ENCODE results near the gene MTR.

DNA sequence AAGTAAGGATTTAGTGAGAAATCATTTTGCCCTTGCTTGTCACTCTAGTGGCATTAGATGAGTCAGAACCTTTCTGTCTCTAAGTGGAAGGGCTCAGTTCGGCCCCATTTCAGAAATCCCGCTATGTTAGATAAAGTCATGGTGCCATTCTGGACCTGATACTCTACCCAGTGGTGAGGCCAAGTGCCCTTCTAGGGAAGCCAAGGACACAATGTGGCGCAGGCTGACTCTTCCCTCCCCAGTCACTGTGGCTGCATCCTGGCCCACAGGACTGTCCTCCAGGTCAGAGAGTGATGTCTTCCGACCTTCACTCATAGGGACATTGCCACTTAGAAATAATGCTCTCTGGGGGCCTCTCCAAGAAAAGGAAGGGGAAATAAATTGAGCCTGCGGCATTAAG lies 48.3 kb upstream of the MTR start:
- TF ChIP-seq CTCF (IDR thresholded peaks at IDR 0.05 in 2 of 3, conservative IDR thresholded peaks at IDR 0.05 in 1 of 3; ENCODE audit: borderline replicate concordance in 1 of 3, insufficient read depth in 1 of 3, low read depth in 2 of 3, low read length in 2 of 3) (no peak), POLR2AphosphoS5 (IDR thresholded peaks at IDR 0.05; ENCODE audit: low read depth, low read length) (no peak), SIN3A (IDR thresholded peaks at IDR 0.05; ENCODE audit: low read depth) (no peak)
- TF ChIP-seq, protein P1, sequence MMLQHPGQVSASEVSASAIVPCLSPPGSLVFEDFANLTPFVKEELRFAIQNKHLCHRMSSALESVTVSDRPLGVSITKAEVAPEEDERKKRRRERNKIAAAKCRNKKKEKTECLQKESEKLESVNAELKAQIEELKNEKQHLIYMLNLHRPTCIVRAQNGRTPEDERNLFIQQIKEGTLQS (IDR thresholded peaks at IDR 0.05), result no peak

Measured in HCT116 (cell line).